RWPE2 (cell line): Measurements from ENCODE around the gene GPATCH1.

ENCODE experiments used
- ATAC-seq: fragments of 200-7000 bp; cut with Tn5 transposase; 3 replicates; pipeline ENCODE4 v1.9.1; 2021; ENCODE audit warnings: low read depth
- DNase-seq: peaks from one replicate; pipeline ENCODE4 v3.0.0-alpha.2; 2020; ENCODE audit warnings: low spot score
- H3K27ac ChIP-seq: fragments of 450-650 bp; 2 replicates; pipeline ENCODE4 v1.5.1; 2017; ENCODE audit warnings: mild to moderate bottlenecking; ENCODE audit not compliant: poor library complexity, severe bottlenecking
- H3K27me3 ChIP-seq: fragments of 250-450 bp; sonication (Bioruptor Pico); 2 replicates; pipeline ENCODE4 v1.5.1; 2021; ENCODE audit warnings: mild to moderate bottlenecking, moderate library complexity; ENCODE audit not compliant: insufficient read depth, poor library complexity, severe bottlenecking
- H3K36me3 ChIP-seq: fragments of 250-450 bp; sonication (Bioruptor Pico); 2 replicates; pipeline ENCODE4 v1.5.1; 2020; ENCODE audit warnings: low read depth, mild to moderate bottlenecking, moderate library complexity
- H3K4me1 ChIP-seq: fragments of 250-450 bp; sonication (Bioruptor Pico); 2 replicates; pipeline ENCODE4 v1.5.1; 2021; ENCODE audit warnings: mild to moderate bottlenecking, moderate library complexity; ENCODE audit not compliant: insufficient read depth, poor library complexity, severe bottlenecking
- H3K4me3 ChIP-seq: fragments of 250-450 bp; sonication (Bioruptor Pico); 2 replicates; pipeline ENCODE4 v1.5.1; 2021; ENCODE audit warnings: mild to moderate bottlenecking, moderate library complexity; ENCODE audit not compliant: severe bottlenecking
- H3K9me3 ChIP-seq: fragments of 250-450 bp; sonication (Bioruptor Pico); 2 replicates; pipeline ENCODE4 v1.5.1; 2021; ENCODE audit warnings: mild to moderate bottlenecking, moderate library complexity; ENCODE audit not compliant: severe bottlenecking
- TF ChIP-seq, protein P1 (sequence below): fragments of 450-650 bp; IDR thresholded peaks from one replicate; pipeline ENCODE4 v1.5.1; 2017; ENCODE audit warnings: mild to moderate bottlenecking, moderate library complexity; ENCODE audit not compliant: poor library complexity, severe bottlenecking

GPATCH1 gene

GRCh38 chr19:33075519-33075918 is 5.5 kb upstream of the GPATCH1 start:
- H3K27me3 ChIP-seq, result no peaks in the 10 kb centered on the region
- H3K27ac ChIP-seq, result no peak overlapping the region
- H3K4me1 ChIP-seq, result peaks cover 18% of the 10 kb centered on the region
- no peaks in the 10 kb centered on the region for H3K36me3 ChIP-seq
- TF ChIP-seq, protein P1, sequence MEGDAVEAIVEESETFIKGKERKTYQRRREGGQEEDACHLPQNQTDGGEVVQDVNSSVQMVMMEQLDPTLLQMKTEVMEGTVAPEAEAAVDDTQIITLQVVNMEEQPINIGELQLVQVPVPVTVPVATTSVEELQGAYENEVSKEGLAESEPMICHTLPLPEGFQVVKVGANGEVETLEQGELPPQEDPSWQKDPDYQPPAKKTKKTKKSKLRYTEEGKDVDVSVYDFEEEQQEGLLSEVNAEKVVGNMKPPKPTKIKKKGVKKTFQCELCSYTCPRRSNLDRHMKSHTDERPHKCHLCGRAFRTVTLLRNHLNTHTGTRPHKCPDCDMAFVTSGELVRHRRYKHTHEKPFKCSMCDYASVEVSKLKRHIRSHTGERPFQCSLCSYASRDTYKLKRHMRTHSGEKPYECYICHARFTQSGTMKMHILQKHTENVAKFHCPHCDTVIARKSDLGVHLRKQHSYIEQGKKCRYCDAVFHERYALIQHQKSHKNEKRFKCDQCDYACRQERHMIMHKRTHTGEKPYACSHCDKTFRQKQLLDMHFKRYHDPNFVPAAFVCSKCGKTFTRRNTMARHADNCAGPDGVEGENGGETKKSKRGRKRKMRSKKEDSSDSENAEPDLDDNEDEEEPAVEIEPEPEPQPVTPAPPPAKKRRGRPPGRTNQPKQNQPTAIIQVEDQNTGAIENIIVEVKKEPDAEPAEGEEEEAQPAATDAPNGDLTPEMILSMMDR, result no peak
- no peak for DNase-seq
- no peak for ATAC-seq
- no peak overlapping the region for H3K4me3 ChIP-seq
- no peaks in the 10 kb centered on the region for H3K9me3 ChIP-seq

- no peak for ATAC-seq
- TF ChIP-seq, protein P1, result no peak
- no peaks in the 10 kb centered on the region for H3K9me3 ChIP-seq
- no peak for DNase-seq
- peaks cover 27% of the 10 kb centered on the region for H3K36me3 ChIP-seq
- no peak overlapping the region for H3K4me3 ChIP-seq
- H3K4me1 ChIP-seq, result no peaks in the 10 kb centered on the region
- no peaks in the 10 kb centered on the region for H3K27me3 ChIP-seq
- no peak overlapping the region for H3K27ac ChIP-seq
Observed at GRCh38 chr19:33085570-33086128, 4.7 kb downstream of the GPATCH1 start.

GRCh38 chr19:33086955-33087354 is 6.0 kb downstream of the GPATCH1 start:
- Histone ChIP-seq H3K27ac (no peak overlapping the region), H3K4me1 (no peaks in the 10 kb centered on the region), H3K27me3 (no peaks in the 10 kb centered on the region), H3K4me3 (no peak overlapping the region), H3K36me3 (peaks cover 34% of the 10 kb centered on the region), H3K9me3 (no peaks in the 10 kb centered on the region)
- ATAC-seq (no peak), DNase-seq (no peak)
- TF ChIP-seq, protein P1, result no peak

DNA sequence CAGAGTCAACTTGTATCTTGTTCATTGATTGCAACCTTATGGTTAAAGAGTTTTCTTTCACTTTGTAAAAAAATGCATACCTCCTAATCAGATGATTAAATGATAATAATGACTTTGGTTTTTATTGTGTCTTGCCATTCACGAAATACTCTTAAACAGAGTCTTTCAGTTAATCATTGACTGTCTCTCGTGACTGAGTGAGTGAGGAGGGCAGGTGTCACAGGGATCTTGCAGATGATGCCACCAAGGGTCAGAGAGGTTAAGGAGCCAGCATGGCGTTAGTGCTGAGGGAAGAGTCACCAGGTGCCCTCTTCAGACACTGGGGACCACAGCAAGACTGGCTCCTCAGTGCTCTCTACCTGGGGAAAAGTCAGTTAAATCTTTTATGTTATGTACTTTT is 8.0 kb downstream of the GPATCH1 start:
- DNase-seq (no peak), ATAC-seq (no peak)
- no peak overlapping the region for H3K4me3 ChIP-seq
- TF ChIP-seq, protein P1, result no peak
- peaks cover 50% of the 10 kb centered on the region for H3K36me3 ChIP-seq
- no peak overlapping the region for H3K27ac ChIP-seq
- no peaks in the 10 kb centered on the region for H3K9me3 ChIP-seq
- H3K27me3 ChIP-seq, result no peaks in the 10 kb centered on the region
- no peaks in the 10 kb centered on the region for H3K4me1 ChIP-seq

- no peak overlapping the region for H3K27ac ChIP-seq
- no peaks in the 10 kb centered on the region for H3K9me3 ChIP-seq
- DNase-seq (no peak), ATAC-seq (no peak)
- TF ChIP-seq, protein P1, result no peak
- no peaks in the 10 kb centered on the region for H3K27me3 ChIP-seq
- H3K4me3 ChIP-seq, result no peak overlapping the region
- no peaks in the 10 kb centered on the region for H3K4me1 ChIP-seq
- H3K36me3 ChIP-seq, result peaks cover 50% of the 10 kb centered on the region
Observed at GRCh38 chr19:33090179-33090578, 9.2 kb downstream of the GPATCH1 start.
